GM19240 (cell line): ENCODE measurements around the gene TSPEAR.
A peak's percentile ranks its signal among the peaks of the same experiment; 100 is the strongest.

Experiments
- DNase-seq: peaks from one replicate; pipeline ENCODE4 v3.0.0; 2011; ENCODE audit warnings: low spot score; ENCODE audit not compliant: insufficient read length

Gene TSPEAR

DNA sequence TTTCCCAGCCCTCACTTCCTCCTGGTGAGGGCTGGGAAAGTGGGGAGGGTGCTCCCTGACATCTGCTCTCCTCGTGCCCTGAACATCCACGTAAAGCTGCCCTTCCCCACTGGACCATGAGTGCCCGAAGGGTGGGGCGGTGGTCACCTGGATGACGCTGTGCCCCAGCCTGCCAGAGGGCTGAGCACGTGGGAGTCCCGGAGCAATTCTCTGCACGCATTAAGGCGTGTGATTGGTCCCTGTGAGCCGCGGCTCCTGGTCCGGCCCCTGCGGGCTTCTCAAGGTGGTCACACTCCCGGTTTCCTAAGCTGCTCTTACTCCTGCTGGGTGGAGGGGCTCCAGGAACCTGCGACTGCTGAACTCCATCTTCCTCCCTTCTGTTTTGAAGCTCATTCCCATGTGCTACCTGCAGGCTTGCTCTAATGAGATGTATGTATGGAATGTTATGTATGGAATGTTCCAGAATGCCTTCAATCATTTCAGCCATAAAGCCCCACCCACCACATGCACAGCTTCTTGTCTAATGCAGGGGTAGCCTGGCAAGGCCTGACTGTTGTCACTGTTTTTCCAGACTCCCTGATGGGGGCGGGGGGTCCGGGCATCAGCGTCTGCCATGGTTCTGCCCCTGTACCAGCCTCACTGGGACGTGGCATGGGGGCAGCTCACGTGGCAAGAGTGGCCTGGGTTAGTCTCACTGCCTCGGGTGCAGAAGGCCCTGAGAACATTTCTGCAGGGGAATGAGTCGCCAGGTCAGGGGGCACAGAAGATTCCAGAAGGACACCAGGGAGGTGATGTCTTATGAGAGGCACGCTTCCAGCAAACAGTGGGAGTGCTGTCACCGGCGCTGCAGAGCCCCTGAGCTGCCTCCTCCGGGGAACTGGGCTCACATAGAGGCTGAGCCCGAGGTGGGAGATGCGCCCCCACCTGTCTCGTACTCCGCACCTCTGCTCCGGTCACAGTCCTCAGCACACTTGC lies 190.8 kb downstream of the TSPEAR start:
- no peak for DNase-seq

DNA sequence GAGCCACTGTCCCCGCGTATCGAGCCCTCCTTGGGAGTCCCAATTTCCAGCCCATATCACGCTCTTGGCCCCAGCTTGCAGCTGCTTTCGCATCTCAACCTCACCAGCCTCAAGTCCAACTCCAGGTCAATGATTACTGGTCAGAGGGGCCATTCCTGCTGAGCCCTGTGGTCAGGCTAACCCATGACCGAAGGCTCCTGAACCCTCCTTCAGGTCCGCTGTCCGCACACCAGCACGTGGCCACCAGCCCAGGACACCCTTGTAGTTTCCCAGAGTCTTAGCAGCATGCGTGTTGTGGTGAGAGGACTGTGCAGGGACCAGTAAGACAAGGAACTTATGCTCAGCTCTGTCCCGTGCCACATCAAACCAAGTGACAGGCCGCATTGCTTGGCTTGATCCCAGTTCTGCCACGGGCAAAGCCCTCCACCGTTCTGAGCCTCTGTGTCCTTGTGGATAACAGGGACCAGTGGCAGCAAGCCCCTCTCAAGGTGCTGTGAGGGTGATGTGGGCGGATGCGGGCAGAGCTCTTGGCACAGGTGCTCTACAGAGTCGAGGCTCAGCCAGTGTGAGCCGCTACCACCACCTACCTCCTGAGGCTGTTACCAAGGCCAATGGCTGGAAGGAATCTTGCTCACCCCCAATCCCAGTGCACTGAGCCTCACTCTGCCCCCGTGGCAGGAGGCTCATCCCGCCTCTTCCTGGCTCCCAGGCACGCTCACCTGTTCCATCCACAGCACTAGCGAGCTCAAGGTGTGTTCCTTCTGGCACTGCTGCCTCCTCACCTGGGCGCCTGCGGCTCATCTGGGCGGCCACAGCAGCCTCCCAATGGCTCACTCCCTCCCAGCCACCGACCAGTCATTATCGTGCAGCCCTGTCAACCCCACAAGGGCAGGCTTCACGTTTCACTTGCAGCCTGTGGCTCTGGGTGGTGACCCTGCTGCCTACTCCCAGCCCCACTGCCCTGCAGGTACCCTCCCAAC lies 191.7 kb downstream of the TSPEAR start:
- DNase-seq = no peak

DNA sequence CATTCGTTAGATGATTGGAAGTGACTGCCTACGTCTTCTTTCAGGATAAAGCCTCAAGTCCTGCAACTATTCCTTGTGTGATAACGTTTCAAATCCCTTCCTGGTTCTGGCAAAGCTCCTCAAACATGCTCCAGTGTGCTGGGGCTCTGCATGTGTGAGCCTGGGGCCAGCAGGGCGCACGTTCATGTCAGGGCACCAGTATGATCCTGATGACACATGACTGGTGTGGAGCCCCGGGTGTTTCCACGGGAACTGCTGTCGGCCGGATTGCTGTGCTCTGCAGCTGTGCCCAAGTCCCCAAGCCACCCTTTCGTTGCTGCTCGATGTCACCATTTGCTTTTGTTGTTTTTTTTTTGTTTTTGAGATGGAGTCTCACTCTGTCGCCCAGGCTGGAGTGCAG lies 192.7 kb downstream of the TSPEAR start:
- DNase-seq = no peak

DNA sequence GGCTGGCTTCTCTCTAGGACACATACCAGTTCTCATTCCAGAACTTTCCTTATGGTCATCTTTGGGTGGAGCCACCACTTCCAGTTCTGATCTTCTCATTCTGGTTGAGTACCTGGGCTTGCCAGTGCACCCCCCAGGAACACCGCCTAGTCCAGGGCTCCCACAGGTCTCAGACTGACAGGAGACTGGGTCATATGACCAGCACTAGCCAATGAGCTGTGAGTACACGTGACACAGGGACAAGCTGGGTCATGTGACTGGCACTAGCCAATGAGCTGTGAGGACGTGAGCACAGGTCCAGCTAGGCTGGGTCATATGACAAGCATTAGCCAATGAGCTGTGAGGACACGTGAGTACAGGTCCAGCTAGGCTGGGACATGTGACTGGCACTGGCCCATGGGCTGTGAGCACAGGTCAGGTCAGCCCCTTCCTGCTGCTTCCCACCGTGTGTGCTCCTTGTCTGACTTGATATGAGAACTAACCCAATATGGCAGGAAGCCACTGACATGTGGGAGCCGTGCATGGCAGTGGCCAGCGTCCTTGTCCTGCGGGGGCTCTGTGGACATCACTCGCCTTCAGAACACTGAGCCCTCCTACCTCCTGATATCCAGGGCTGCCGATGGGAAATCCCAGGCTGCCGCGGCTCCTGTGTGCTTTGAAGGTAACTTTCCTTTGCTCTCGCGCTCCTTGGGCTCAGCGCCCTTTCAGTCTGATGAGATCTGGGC lies 194.0 kb downstream of the TSPEAR start:
- no peak for DNase-seq

DNA sequence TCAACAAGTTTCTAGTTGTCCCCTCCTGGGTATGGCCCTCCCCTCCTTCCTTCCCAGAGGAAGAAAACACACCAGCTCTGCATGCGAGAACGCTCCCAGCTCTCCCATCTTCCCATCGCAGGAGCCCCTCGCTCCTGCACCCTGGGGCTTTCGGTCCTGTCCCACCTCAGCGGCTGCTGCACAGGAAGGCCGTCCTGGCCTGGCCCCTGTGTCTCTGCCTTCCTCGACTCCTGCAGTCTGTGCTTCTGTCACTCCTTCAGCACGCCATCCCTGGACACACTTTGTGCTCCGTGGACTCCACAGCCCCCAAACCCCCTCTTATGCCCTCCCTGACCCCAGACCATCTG lies 194.6 kb downstream of the TSPEAR start:
- DNase-seq = no peak

DNA sequence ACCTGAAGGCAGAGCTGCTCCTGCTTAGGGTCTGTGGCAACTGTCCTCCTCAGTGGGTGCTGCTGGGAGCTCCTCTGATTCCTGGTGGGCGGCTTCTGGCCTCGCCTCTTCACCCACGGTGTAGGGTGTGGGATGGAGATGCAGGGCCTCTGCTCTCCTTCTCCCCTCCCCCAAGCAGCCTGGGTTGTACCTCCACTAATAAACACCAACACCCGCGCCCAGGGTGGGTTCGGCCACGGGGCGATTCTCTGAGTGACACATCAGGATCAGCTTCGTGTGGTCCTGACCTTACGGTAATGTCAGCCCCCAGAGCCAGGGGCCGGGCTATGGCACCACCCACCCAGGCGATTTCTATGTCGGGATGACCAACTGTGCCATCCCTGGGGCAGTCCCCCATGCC lies 195.0 kb downstream of the TSPEAR start:
- DNase-seq = no peak

DNA sequence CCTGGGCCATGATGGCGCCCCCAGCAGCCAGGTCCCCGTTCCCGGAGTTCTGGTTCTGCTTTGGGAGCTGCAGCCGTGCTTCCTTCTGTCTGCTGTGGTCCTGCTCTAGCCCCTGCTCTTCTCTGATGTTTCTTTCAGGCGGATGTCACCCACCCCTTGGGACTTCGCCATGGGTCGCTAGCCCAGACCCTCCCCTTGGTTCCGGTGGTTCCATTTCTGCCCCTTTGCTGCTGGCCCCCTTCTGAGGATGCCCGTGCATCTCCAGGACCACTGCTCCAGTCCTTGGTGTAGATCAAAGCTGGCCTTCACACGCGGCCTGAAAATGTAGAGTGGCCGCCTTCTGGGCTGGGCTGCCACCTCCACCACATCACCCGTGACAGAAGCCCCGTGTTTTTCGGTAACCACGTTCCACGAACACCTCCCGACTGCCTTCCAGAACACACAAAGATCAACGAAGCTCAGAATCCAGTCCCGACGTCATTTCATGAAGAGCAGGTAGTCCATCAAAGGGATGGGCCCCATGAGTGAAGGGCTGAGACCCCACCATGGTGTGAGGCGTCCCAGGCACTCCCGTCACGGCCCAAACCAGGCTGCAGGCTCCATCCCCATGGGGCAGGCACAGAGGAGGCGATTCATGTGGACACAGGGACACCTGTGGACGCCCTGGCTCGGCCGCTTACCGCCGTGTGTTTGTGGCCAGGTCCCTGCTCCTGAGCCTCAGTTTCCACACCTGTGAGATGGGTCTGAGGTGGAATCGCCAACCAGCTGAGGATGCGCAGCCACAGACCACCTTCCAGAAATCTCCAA lies 195.8 kb downstream of the TSPEAR start:
- no peak for DNase-seq

DNA sequence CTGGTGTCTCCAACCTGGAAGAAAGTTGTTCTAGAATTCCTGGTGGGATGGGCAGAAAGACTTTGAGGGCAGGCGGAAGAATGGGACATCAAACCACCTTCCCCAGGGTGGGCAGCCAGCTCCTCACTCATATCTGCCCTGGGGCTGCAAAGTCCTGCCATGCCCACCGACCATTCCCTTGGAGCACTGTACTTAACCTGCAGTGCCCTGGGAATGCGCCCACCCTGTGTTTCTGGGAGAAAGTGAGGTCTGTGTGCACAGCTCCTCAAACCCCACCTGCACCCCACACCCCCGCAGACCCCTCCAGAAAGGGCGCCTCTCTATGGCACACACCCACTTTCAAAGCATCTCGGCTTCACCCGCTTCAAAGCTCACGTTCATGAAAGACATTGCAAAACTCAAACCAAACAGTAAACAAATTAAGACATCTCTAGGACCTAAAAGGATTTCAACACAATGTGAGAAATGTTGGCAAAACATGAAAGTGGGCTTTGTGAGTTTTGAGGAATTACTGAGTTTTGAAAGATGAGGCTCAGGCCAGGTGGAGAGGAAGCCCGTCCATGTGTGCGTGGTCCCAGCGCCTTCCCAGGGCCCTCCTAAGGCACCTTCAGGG lies 196.5 kb downstream of the TSPEAR start:
- no peak for DNase-seq

DNA sequence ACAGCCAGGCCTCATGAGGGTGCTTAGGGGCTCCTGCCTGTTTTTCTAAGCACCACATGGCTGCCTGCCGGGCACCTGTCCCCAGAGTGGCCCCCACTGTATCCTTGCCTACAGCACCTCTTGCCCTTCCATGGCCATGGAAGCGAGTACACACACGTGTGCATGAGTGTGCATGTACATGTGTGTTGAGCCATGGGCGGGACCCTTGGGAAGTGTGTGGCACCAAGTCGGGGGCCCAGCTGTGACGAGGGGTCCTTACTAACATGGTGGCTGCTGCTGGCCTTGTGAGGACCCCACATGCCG lies 197.2 kb downstream of the TSPEAR start:
- DNase-seq = no peak

DNA sequence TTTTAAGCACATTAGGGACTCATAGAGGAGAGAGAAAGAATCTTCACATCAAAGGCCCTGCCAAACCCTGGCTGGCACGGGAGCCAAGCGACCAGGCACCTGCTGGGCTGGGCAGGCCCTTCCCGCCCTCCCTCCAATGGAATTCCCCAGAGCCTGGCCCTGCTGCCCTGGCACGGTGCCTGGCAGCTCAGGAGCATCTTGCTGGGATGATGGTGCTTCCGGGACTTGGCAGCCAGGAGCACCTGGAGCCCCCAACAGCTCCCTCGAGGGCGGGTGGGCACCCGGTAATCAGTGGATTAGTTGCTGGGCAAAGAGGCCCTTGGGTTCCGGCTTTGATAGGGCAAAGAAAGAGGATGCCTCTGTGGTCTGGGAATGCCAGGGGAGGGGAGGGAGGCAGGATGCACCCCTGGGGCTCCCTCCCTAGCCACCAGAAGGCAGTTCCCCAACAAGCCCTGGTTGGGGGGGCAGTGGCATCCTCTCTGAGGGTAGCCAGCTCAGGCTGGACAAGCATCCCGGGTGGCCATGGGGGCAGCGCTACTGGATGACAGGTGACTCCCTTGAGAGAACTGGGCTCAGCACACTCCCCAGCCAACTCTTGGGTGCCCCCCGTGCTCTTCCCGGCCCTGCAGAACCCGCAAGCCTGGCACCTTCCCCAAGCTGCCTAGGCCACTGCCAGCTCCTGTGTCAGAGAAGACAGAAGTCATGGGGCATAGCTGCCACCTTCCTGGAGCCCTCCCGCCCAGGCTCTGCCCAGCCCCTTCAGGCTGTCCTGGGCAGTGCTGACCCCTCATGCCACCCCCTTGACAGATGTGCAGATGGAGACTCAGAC lies 197.8 kb downstream of the TSPEAR start:
- DNase-seq = no peak

DNA sequence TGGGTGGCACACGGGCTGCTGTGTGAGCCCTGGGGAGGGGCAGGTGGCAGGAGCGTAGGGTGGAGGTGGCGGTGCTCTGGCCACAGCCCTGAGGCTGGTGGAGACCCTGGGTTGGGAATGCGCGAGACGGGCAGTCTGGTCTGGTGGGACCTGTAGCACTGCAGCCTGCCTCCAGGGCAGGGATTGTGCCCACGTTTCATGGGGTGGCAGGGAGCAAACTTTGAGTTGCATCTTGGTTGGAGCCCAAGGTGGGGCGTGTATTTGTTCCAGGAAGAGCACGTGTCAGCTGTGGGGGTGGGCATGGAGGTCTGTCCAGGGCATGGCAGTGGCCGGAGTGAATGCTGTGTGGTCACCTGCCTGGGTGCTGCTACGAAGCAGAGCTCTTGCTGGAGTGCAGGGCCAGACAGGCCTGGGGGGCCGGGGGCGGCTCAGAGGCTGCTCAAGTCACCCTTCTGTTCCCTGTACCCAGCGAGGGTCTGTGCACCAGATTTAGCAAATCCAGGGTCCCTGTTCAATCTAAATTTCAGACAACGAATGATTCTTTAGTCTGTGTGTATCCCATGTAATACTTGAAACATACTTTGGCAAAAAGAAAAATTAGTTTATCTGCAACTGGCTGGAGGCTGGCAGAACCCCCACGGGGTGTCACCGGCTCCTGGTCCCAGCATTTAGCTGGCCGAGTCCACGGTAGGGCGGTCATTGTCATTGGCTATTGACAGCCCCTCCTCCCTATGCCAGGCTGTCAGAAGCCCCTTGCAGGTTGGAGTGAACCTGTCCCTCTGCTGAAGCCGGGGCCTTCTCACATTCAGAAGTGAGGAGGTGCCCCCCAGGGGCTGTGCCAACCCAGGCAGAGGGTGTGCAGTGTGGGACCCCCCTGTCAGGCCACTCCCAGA lies 198.6 kb downstream of the TSPEAR start:
- DNase-seq = no peak

DNA sequence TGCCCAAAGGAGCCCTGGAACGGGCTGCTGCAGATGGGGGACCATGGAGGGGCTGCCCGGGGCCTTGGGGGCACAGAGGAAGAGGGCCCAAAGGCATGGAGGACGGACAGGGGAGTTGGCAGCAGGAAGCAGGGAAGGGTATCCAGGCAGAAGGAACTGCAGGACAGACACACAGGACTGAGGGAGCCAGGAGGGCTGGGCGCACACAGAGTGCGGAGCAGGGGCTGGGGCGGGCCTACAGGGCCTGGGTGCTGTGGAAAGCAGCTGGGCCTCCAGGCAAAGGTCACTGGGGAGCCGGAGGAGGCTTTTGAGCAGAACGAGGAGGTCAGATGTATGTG lies 199.5 kb downstream of the TSPEAR start:
- DNase-seq = no peak

DNA sequence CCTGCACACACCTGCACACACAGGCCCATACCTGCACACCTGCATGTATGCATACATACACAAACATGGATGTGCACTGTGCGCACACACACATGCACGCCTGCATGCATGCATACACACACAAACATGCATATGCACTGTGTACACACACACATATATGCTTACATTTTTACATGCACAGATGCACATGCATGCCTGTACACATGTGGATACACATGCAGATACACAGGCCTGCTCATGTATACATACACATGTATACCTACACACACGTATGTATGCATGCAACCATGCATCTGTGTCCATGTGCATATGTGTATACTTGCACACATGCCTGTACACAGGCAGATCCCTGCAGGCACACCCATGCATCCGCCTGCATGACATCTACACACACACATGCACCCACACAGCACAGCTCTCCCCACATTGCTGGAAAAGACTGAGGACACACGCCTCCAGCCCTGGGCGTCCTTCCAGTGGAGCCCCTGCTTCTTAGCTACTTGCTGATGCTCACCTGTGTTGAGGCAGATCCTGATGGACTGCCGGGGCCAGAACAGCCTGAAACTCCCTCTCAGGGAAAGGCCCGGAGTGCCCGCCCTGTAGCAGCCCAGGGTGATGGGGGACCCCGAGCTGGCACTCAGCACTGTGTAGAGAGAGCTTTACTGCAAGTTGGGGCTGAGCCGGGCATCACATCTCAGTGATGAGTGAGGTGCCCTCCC lies 200.0 kb downstream of the TSPEAR start:
- DNase-seq = no peak

DNA sequence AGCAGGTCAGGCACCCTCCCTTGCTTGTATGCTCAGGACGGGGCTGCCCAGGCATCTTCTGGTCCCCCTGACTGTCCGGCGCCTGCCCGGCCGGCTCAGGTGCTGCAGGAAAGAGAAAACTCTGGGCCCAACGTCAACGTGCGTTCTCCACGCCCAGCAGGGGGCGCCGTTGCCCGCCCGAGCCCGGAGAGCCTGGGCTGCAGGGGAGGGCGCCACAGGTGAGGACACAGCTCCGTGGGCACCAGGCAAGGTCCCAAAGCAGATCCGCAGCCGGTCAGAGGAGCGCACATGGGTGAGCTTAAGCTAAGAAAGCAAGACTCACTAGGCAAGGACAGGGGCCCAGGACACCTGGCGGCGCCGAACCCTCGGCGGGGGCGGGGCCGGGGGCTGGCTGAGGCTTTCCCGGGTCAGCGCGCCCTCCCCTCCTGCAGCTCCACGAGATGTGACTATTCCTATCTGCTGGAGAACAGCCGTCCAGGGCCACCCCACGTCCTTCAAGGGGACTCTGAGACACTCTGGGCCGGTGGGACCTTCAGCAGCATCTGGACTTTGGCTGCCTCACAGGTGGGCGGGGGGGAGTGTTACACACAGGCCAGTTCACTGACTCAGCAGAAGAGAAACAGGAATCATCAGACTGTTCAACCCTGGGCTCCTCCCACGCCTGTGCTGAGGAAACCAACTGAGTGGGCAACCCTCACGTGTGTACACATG lies 200.7 kb downstream of the TSPEAR start:
- peak; percentile 76 for DNase-seq

DNA sequence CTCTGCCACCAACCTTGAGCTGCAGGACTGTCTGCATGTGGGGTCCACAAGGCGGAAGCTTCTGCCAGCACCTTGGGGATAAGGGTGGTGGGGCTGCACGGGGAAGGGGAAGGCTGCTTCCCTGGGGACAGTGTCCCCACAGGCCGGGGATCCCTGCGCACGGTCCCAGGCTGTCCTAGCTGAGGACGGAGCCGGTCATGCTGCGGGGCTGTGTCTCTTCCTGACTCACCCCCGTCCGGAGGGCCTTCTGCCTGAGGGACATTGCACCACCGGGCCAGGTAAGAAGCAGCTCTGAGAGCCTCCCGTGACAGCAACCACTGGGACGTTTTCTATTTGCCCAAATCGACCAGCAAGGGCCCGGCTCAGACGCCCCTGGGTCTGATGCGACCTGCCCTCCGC lies 201.3 kb downstream of the TSPEAR start:
- no peak for DNase-seq

DNA sequence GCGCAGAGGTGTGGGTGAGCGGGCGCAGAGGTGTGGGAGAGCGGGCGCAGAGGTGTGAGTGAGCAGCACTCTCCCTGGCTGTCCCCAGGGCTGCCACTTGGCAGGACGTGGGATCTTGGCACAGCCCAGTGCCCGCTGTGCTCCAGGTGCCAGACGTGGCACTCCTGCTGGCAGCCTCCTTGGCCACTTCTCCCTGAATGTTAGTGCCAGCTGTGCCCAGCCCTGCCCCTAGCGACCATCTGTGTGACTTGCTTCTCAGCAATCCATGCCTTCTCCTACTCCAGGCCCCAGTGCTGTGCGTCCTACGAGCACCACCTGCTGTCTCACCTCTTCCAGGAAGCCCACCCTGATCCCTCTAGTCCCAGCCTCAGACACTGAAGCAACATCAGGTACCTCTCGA lies 201.8 kb downstream of the TSPEAR start:
- no peak for DNase-seq

DNA sequence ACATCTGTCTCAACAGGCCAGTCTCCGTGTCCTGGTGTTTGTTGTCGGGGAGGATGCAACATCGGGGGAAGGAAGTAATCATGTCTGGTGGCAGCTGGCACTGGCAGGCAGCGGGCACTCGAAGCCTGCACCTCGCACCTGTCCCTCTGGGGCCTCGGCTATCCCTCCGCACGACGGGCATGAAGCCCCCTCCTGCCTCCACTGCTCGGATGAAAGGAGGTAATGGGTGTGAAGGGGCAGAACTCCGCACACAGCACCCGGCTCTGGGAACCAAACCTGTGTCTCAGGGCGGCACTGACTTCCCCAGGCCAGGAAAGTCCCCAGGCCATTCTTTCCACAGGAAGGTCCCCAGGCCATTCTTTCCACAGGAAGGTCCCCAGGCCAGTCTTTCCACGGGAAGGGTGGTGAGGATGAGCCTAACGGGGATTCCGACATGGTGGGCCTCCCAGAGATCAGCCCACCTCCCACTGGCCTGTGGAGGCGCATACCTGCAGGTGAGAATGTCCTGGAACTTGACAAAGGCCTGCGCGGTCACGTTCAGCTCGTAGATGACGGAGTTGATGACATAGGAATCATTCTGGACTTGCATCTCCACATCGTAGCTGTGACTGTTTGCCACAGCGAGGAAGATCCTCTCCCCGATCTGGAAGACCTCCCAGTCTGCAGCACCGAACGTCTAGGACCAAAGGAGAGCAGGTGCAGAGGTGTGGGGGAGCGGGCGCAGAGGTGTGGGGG lies 202.5 kb downstream of the TSPEAR start:
- DNase-seq = no peak
